ENCODE data around the gene OPA3. TPM values are rescaled to one million over a fixed set of nuclear protein-coding genes. Genes with fewer than 3 reads are reported as not detected.
"Not testable (repeated sequence)": the region's sequence is repeated elsewhere in the genome, so short reads cannot be mapped to it uniquely, and the experiment has no call there.

The OPA3 gene
- 5.4 and 8.4 TPM in 2 replicates for polyA plus RNA-seq (2014; cell fraction: cytosol; rRNA removed)
- polyA plus RNA-seq (2014; cell fraction: nucleus; rRNA removed) = 1.9 and 4.6 TPM in 2 replicates

DNA sequence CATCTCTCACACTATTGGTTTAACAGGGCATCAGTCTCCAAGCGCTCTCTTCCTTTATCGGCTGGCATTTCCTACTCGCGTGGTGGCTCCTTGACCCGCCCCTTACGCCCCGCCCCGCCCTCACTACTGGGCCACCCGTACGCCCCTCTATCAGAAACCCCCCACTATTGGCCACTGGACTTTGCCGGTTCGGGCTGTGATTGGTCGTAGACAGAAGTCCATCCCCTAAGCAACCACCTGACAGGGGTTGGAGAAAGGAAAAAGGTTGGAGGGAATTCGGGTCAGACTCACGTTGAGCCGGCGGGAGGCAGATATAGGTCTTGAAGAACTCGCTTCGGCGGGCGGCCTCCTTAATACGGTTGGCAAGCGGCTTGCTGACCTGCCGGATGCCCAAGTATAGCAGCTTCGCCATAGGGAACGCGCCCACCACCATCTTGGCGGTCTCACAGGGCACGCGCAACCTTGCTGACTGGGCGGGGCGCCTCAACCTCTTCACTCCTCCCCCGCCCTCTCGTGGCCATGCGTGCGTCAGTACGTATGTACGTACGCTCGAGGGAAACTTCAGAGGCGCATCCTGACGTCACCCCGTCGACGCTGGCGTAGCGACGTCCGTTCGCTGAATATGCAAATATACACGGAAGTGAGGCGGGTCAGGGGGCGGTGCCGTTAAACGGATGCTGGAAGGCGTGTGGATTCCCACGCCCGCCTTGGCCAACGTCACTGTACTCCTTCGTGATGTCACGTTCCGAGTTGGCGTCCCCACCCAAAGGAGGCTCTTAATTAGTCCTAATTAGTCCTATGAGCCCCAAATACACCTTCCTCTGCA, at the start of gene OPA3:
Gene OPA3 (minus strand): TSS at position 471 of the 826 bp plus-strand sequence. CDS start 38 bp downstream, at position 433.
- peak; percentile 99 for DNase-seq (ENCODE audit: low spot score)

DNA sequence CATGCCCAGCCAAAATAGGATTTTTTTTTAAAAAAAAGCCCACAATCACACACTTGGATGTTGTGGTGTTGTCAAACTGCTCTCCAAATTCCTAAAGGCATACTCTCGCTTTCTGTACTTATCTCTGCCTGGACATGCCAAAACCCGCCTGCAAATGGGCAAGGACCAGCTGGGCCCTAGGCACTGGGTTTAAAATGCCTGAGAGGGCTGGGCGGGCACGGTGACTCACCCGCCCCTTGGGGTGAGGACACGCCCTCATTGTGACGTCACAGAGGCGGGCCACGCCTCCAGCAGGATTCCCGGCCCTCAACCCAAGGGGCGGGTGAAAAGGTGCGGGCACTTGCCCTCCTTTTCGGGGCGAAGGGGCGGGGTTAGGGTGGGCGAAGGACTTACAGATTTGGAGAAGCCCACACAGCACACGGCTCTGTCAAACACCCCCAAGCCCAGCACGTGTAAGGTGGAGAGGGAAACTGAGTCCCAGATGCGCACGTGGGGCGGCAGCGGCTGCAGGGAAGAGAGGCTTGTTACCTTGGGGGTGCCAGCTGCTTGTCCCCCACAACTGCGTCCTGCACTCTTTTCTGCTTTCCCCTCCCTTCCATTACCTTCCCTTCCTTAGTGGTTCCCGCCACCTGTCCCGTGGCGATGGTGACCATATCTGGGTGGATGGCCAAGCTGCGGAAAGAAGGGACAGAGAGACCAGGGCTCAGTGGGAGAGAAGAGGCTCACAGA, 48.0 kb upstream of the OPA3 start:
- no peak for DNase-seq (ENCODE audit: low spot score)

DNA sequence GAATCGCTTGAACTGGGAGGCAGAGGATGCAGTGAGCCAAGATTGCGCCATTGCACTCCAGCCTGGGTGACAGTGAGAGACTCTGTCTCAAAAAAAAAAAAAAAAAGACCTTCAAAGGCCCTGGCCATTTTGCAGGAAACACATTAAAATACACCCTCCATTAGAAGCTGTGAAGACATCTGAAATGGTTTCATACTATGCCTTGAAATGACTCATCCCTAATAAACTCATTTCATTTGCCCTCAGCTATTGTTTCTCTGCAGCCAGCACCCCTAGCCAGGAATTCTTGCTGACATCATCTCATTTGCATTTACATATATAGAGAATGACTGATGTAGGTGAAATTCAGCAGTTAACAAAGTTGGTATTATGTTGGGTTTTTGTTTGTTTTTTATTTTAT, 45.9 kb upstream of the OPA3 start:
- DNase-seq (ENCODE audit: low spot score) = no peak

DNA sequence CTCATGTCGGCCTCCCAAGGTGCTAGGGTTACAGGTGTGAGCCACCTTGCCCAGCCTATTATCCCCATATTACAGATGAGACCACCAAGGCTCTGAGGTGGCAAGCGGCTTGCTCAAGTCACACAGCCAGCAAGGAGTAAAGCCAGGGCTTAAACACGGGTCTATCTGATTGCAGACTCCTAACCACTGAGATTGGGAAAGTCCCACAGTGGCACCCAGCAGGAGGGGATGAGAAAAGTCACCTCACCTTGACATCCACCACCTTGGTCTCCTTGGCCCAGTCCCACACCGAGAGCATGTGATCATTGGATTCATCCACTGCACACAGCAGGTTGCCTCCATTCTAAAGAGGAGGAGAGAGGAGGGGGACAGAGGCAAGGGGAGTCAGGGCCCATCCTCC, 45.1 kb upstream of the OPA3 start:
- DNase-seq (ENCODE audit: low spot score) = no peak

DNA sequence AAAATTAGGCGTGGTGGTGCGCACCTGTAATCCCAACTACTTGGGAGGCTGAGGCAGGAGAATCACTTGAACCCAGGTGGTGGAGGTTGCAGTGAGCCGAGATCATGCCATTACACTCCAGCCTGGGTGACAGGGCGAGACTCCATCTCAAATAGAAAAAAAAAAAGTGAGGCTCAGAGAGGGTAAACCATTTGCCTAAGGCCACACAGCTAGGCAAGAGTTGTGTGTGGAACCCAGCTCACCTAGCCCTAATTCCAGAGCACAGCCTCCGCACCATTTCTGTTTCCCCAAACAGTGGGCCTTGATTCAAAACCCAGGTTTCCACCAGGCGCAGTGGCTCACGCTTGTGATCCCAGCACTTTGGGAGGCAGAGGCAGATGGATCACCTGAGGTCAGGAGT, 43.6 kb upstream of the OPA3 start:
- not testable (repeated sequence) for DNase-seq (ENCODE audit: low spot score)

DNA sequence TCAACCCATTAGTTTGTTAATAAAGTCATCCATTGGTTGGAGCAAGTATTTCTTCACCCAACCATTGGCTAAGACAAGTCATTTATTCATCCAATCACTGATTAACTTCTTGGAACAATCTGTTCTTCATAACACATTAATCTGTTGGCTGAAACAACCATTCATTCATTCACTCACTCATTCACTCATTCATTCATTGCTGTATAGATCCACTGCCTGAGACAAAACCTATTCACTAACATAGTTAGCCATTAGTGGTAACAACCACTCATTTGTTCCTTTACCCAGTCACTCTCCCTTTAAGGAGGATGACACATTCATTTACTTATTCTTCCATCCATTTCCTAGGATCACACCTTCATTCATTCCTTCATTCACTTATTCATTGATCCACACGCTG, 39.4 kb upstream of the OPA3 start:
- DNase-seq (ENCODE audit: low spot score) = no peak

DNA sequence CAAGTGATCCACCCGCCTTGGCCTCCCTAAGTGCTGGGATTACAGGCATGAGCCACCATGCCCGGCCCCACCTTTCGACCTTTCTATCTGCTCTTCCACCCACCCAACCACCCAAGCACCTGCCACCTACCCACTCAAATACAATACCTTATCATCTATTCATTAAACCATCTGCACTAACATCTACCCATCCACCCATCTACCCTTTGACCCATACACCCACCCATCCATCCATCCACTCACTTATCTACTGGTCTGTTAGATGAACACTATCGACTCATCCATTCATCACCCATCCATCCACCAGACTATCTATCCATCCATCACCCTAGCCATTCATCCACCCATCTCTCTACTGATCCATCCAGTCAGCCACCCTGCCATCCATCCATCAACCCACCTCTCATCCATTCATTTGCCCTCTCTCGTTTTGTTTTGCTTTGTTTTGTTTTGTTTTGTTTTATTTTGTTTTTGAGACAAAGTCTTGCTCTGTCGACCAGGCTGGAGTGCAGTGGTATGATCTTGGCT, 37.4 kb upstream of the OPA3 start:
- DNase-seq (ENCODE audit: low spot score) = no peak

DNA sequence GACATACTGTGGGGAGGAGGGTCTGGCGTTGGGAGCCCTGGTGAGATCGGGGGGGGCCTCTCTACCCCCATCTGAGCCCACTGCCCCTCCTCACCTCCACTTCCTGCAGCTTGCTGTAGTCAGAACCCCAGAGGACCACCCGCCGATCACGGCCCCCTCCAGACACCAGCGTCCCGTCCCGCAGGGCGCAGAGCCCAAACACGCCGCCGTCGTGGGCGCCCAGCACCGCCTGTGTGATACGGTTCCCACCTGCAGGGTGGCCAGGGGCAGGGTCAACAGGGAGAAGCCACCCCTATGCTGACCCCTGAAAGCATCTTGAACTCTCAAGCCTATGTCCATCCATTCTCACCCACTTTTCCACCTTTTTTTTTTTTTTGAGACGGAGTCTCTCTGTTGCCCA, 36.8 kb upstream of the OPA3 start:
- DNase-seq (ENCODE audit: low spot score) = no peak

DNA sequence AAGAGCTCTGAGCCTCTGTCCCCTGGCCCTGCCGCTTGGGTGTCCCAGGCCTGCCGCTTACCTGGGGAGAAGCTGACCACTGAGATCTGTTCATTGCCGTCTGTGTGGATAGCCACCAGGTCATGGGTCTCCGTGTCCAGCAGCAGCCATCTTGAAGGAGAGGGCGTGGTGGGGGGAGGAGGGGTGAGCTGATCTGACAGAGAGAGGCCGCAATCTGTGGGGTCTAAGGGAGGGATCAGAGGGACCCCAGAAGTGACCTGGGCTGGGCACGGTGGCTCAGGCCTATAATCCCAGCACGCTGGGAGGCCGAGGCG, 32.1 kb upstream of the OPA3 start:
- DNase-seq (ENCODE audit: low spot score) = no peak

DNA sequence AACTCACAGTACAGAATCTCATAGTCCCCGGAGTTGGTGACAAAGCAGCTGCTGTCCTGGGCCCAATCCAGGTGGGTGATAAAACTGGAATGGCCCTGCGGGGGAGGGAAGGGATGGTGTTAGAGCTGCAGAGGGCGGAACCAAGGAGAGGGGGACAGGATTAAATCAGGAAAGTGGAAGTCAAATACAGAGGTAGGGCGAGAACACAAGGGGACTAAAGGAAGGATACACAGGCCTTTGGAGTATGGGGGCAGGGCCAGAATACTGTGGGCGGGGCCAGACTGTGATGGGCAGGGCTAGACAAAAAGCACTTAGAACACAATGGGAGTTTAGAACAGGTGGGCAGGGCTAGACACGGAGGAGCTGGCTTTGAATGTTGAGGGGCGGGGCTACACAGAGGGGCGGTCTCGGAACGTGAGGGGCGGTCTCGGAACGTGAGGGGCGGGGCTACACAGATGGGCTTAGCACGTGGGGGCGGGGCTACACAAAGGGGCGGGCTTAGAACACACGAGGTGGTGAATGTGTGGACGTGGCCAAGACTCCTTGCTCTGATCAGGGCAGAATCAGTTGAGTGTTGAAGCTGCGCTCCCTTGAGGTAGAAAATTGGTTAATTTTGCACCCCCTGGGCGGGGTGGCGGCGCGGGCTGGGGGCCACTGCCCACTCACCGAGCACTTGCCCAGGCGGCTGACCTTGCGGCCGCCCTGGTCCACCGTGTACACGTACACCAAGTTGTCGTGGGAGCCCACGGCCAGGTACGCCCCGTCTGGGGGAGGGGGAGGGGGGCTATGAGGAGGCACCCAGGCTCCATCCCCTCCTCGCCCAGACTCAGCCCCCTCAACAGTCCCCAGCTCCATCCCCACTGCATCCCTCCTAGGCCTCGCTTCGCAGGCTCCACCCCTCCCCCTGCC, 31.4 kb upstream of the OPA3 start:
- DNase-seq (ENCODE audit: low spot score) = peak; percentile 62

DNA sequence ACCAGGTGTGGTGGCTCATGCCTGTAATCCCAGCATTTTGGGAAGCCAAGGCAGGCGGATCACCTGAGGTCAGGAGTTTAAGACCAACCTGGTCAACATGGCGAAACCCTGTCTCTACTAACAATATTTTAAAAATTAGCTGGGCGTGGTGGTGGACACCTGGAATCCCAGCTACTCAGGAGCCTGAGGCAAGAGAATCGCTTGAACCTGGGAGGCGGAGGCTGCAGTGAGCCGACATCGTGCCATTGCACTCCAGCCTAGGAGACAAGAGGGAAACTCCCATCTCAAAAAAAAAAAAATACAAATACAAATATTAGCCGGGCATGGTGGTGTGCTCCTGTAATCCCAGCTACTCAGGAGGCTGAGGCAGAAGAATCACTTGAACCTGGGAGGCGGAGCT, 30.5 kb upstream of the OPA3 start:
- not testable (repeated sequence) for DNase-seq (ENCODE audit: low spot score)

DNA sequence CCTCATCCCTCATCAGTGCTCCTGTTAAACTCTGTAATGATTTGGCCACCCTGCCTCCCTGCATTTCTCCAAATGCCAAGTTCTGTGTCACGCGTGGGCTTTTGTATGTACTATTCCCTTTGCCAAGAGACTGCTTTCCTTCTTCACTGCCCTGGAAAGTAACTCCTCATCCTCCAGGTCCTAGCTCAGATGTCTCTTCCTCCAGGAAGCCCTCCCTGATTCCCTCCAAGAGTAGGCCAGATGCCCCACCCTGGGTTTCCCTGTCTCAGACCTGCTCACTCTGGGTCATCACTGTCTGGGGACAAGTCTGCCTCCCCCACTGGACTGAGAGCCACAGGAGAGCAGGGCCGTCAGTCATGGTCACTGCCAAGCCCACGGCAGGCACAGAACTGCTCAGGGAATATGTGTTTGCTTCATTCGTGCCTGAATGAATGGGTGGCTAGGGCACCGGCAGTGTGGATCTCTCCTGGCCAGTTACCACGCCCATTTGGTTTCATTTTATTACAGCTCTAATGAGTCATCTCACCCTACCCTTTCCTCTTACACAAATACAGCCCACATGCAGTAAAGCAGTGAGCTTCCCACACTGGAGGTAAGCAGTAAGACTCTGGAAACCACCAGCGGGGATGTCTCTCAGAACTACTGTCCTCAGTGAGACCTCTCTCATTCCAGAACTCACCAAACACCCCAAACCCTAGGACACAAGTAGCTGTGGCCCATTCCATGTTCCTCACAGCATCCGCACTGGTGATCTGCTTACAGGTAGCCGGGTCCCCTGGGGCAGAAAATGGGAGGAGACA, 29.5 kb upstream of the OPA3 start:
- no peak for DNase-seq (ENCODE audit: low spot score)

DNA sequence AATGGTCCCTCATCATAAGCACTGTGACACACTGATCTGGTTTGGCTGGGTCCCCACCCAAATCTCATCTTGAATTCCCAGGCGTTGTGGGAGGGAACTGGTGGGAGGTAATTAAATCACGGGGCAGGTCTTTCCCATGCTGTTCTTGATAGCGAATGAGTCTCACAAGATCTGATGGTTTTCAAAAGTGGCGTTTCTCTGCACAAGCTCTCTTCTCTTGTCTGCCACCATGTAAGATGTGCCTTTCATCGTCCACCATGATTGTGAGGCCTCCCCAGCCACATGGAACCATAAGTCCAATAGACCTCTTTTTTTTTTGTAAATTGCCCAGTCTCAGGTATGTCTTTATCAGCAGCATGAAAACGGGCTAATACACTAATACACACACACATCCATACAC, 24.3 kb upstream of the OPA3 start:
- no peak for DNase-seq (ENCODE audit: low spot score)

DNA sequence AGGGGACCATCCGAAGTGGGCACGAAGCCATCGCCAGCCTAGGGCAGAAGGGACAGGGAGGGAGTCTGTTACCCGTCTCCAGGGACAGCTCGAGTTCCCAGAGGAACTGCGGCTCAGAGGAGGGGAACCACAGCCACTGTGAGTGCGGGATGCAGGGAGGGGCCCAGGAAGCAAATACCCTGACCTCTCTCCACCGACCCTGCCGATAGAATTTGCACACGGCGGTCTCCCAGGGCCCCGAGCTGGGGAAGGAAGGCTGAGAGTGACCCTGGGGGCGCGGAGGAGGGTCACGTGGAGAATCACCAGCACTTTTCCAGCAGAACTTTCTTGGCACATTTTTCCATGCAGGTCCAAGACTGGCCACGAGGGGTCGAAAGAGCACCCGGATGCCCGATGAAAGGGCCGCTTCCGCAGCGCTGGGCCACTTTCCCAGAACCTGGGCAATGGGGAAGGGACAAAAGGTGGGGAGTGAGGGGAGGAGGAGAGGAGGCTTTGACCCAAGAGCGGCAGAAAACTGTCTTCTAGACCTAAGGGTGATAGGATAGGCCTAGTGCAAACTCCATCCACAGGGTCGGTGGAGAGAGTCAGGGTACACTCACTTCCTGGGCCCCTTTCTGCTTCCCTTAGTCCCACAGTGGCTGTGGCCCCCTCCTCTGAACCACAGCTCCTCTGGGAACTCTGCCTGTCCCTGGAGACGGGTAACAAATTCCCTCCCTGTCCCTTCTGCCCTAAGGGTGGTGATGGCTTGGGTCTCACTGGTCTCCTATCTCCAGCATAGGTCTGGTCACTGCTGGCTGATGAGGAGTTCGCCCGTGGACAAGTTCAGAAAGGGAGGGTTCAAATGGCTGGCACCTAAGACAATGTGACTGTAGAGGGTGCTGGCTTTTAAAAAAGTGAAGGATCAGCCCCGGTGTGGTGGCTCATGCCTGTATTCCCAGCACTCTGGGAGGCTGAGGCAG, 22.7 kb upstream of the OPA3 start:
- peak; percentile 61 for DNase-seq (ENCODE audit: low spot score)

DNA sequence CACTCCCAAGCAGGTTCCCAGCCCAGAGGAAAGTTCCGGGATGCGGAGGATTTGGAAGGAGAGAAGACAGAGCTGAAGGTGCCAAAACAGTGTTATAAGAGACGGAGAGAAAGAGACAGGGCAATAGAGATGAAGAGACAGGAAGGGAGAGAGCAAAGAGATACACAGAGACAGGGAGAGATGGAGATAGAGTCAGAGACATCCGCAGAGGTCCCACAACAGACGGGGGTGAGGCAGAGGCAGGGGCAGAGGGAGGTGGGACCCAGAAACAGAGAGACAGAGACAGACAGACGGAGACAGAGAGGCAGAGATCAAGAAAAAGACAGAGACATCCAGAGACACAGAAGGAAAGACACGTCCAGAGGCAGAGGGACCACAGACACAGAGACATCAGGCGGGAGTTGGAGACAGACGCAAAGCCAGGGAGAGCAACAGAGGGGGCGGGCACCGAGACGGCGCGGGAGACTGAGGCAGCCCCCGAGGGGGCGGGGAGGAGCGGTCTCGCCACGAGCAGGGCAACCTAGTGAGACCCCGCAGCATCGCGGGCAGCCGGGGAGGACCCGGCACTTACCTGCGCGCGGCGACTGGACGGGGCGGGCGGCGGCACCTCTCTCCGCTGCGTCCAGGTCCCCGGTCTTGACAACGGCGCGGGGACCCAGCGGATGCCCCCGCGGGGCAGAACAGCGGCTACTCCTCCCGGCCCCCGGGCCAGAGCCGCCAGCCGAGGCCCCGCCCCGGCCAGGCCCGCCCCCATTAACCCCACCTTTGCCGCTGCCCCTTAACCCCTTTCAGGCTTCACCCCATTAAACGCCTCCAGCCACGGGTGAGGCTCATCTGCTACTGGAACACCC, 17.1 kb upstream of the OPA3 start, which contains the start of gene GPR4:
Gene GPR4 (minus strand): TSS at position 689 of the 851 bp plus-strand sequence. CDS start 10,346 bp downstream, outside the sequence.
- peak; percentile 52 for DNase-seq (ENCODE audit: low spot score)

DNA sequence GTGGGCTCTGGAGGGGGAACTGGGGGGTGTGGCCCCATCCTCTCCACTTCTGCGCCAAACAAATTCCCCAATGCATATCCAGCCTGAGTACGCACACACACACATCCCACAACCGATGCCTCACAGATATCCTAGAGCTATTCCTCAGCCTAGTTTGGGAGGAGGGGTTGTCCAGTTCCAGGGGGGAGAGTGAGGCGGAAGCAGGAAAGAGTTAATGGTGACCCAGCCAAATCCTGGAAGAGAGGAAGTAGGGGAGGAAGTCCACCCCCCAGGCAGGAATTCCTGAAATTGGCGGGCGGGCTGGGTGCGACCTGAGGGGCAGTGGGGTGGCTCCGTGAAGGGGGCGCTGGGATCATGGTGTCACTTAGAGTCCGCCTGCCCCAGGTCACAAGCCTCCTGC, 16.5 kb upstream of the OPA3 start:
- DNase-seq (ENCODE audit: low spot score) = no peak

DNA sequence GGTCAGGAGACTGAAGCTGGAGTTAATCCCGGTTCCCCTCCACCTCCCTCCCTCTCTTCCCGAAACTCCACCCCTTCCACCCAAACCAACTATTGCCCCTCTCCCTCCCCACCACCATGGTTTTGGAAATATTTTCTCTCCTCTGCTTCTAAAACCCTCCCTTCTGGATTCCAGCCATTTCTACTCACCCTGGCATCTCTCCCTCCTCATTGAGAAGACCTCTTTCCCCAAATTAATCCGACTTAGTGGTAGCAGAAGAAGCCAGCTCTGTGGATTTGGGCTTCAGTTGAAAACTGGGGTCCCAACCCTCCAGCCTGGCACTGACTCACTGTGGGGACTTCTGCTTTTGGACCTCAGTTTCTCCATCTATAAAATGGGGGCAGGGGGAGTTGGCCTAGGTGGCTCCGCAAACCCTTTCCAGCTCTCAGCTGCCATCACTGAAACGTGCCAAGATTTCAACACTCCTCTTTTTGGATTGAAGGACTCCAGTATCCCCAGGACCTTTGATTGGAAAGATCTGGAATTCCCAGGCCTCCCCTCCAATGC, 15.8 kb upstream of the OPA3 start:
- DNase-seq (ENCODE audit: low spot score) = no peak

DNA sequence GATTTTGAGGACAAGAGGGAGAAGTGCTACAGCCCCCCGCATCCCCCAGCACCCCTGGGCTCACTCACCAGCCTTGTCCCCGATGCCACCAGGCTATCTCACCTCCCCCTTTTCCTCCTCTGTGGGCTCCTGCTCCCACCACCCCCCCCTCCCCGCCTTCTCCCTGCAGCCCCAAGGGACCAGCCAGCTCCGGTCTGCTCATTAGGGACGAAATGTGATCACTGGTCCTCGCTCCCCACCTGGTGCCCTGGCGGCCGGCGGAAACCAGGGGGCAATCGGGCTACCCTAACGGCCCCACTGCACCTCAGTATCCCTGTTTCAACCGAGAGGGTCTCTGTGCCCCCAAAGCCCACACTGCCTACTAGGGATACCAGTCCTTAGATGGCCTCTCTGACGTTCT, 14.7 kb upstream of the OPA3 start:
- no peak for DNase-seq (ENCODE audit: low spot score)
